GM18868 (cell line): ENCODE data around the gene CHRNA4.

ENCODE experiments used
- ATAC-seq: cut with Tn5 transposase; IDR thresholded peaks from one replicate; pipeline ENCODE4 v1.9.1; 2021; ENCODE audit warnings: mild to moderate bottlenecking, moderate library complexity; ENCODE audit not compliant: unreplicated experiment

The CHRNA4 gene

DNA sequence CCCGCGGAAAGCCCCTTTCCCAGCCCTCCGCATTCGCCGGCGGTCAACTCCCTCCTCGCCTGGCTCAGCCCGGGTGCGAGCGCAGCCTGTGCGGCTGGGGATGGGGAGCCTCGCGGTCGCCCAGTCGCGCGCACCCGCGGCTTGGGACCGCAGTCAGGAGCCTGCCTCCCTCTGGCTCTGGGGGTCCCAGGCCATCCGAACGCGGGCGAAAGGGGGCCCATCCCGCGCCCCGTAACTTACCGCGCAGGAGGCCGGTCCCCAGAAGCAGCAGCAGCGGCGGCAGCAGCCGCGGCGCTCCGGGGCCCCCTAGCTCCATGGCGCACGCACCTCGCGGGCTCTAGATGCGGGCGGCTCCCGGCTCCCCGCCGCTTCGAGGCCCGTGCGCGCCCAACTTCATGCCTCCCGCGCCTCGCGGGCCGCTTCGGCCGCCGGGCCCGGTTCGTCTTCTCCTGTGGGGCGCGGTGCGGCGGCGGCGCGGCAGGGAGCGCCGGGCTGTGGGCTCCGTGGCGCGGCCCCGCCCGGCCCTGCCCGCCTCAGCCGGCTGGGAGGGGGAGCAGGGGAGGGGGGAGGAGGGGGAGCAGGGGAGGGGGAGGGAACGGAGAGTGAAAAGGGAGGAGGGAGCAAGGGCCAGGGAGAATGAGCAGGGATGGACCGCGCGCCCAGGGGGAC lies at the start of gene CHRNA4:
TSS of gene CHRNA4 (minus strand) at position 500 of the 669 bp plus-strand sequence. CDS start at position 316, 184 bp downstream.
- no peak for ATAC-seq

DNA sequence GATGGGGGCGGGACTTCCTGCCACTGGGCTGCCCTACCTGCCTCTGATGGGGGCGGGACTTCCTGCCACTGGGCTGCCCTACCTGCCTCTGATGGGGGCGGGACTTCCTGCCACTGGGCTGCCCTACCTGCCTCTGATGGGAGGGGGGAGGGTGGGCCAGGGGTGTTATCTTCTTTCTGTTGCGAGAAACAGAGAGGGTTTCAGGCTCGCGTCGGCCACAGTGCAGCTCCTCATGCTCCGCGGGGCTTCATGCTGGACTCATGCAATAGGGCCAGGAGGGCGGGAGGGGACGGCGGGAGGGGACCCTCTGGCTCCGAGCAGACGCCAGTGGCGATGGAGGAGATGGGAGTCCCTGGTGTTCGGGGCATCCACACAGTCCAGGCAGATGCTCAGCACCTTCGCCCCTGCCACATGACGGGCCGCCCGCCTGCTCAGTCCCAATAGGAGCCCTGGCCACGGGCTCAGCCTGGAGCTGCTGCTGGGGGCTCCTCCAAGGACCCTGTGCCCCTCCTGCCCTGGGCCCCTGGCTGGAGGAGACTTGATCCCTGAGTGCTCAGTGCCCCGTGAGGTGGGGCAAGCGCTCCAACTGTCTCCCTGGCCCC lies 48.8 kb upstream of the CHRNA4 start:
- no peak for ATAC-seq

DNA sequence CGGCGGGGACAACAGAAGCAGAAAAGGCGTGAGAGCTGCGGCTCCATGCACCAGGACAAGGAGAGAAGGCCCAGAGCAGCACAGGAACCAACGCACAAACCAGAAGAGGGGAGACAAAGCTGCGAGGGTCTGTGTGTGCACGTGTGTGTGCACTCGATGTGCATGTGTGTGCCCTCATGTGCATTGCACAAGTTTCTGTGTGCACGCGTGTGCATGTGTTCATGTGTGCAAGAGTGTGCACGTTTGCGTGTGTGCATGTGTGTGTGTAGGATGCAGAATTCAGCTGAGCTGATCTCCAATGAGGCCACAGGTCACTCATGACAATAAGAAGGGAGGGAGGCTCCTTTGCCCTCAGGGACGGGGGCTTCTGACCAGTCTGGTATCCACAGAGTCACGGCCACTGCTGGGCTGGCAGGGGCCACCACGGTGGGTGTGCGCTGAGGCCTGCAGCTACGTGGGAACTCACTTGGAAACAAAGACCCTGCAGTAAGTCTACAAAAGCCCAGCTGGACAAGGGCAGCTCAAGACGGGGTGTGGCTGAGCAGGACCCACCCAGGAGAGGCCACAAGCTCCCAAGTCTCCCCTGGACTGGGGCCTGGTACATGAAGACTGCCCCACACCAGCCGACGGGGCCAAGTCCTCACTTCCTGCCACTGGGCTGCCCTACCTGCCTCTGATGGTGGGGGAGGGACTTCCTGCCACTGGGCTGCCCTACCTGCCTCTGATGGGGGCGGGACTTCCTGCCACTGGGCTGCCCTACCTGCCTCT lies 48.1 kb upstream of the CHRNA4 start:
- no peak for ATAC-seq

DNA sequence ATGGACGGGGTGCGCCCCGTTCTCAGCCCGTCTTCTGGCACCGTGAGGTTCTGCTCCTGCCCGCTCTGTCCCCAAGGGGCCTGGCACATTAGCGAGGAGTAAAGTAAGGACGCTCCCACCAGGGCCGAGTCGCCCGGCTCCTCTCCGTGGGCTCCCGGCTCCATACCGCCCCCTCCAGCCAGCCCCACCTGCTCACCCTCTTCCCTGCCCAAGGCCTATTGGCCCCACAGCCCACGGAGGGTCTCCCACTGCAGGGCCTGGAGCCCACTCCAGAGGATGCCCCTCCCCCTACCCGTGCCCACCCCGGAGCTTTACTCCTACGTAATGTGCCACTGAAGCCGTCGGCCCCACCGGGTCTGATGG lies 47.5 kb upstream of the CHRNA4 start:
- ATAC-seq: no peak

DNA sequence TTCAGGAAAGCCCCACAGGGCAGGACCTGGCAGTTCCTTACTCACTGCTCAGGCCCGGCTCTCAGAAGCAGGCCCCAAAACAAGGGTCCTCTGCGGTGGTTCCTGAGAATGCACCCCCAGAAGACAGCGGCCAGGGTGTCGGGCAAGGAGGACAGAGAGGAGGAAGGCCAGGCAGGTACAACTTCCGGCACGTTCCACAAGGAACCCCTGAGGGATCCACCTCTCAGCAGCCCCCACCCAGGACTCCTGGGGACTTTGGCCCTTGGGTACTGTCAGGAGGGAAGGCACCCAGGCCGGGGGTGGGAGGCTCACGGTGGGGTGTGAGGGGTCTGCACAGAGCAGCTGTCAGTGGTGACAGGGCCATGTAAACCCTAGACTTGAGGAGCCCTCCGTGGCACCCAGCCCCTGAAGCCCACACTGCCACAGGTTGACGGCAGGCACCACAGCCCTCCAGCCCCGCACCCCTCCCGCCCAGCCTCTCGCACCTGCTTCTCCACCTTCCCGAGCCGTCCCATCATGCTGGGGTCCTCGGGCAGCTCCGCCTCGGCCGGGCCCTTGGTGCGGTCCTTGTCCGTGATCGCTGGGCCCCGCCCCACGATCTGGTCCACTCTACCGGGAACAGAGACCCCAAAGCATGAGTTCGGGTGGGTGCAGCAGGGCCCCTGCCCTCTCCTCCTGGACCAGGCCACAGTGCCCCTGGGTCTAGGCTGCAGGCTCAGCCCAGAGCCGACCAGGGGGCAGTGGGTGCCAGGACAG lies 47.0 kb upstream of the CHRNA4 start:
- no peak for ATAC-seq

DNA sequence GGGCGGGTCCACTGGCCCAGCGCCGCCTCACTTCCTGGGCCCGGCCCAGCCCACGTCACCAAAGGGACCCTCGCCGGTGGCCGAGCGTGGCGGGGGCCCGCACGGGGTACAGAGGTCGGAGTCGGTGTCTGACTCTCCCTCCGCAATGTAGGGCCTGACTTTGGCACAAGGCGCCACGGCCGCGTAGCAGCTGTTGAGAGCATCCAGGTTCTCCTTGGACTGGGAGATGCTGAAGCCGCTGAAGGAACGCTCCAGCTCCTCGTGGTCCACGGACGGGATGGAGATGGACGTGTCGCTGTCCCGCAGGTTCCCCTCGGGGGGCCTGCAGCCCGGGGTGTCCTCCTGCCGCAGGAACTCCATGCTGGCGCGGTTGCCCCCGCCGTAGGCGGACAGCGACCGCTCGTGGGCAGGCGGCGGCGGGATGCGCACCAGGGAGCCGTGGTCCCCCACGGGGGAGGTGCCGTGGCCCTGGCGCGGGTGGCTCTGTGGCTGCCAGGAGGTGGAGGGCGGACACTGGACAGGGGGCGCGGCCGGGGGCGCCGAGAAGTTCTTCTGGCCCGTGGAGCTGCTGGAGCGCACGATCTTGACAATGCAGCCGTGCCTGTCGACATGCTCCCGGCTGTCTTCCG lies 45.6 kb upstream of the CHRNA4 start:
- no peak for ATAC-seq

DNA sequence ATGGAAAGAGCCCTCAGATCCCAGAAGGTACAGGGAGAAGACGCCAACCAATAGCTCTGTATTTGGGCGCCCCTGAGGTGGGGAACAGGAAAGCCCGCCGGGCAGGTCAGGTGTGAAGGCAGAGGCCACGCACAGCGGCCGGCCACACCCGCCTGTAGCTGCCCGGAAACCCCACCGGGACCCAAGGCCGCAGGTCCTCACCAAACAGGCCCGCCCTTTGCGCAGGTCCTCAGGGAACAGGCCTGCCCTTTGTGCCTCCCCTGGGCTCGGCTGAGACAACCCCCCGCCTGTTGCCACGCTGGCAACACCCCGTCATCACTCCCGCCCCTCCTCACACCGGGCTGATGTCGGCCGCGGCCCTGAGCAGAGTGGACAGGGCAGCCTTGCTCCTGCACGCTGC lies 44.9 kb upstream of the CHRNA4 start:
- no peak for ATAC-seq

DNA sequence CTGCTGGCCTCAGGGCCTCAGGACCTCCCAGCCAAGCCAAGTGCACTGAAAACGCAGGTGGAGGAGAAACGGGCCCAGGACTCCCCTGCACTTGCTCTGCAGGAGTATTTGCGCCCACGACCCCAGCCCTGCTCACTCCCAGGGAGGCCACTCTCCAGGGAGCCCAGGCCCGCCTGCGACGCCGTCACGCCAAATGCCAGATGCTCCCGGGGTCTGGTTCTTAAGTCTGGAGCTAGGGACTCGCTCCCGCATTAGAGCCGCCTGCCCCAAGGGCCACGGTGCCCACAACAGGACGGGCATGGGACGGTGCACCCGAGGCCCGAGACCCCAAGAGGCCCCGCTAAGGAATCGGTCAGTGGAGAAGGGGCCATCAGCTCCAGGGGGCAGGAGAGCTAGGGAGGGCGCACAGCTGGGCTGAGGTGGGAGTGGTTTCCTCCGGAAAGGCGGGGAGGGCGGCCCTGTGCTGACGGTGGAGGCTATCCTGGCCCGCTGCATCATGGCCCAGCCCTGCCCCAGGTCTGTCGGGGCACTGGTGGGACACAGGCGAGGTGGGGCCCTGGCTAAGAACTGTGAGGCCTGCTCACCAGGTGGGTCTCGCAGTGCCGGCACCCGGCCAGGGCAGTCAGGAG lies 44.1 kb upstream of the CHRNA4 start:
- no peak for ATAC-seq

DNA sequence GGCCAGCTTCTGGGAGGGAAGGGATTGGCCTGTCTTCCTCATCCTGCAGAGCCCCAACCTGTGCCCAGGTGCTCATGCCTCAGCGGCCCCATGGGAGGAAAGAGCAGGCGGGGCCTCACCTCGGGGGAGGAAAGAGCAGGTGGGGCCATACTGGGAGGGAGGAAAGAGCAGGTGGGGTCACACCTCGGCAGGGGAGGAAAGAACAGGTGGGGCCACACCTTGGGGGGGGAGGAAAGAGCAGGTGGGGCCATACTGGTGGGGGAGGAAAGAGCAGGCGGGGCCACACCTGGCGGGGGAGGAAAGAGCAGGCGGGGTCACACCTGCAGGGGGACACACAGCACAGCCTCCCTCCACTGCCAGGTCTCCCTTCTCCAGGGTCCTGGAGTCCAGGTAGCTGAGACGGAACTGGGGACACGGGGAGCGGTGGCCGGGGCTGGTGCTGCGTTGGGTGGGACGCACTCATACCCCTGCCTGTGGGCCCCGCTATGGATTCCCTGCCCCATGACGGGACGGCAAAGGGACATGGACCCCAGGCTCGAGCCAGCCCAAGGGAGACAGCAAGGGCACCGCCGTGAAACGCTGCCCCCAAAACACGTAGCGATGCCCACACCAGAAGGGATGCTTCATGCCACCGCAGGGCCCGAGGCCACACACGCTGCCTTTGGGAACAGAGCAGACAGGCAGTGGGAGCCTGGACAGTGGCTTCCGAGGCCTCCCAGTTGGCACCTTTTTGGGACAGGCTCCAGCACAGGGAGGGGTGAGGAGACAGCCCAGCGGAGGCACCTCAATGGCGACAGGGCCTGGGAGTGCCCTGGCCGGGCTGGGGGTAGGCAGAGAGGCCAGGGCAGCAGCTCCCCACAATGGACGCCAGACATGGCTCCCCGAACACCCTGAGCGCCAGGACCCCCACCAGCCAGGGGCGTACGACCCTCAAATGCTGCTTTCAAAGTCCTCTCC lies 43.3 kb upstream of the CHRNA4 start:
- ATAC-seq: no peak

DNA sequence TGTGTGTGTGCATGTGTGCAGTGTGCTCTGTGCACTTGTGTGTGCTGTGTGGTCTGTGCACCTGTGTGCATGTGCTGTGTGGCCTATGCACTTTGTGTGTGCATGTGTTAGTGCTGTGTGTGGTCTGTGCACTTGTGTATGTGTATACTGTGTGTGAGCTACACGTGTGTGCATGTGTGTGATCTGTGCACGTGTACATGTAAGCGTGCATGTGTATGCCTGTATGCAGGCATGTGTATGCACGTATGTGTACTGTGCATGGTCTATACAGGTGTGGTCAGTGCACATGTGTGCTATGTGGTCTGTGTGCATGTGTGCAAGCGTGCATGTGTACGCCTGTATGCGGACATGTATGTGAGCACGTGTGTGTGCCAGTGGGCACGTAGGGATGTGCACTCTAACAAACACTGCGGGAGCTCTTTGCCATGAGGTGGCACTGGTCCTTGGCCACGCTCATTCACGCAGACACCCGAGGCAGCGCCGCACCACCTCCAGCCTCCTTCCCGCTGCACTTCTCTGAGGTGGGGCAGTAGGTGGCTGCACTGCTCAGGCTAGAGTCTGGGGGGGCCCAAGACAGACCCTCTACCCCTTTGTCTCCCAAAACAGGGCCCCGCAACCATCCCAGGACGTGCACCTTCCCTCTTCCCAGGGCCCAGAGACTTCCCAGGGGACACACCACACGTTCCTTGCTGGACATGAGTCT lies 42.4 kb upstream of the CHRNA4 start:
- ATAC-seq: no peak

DNA sequence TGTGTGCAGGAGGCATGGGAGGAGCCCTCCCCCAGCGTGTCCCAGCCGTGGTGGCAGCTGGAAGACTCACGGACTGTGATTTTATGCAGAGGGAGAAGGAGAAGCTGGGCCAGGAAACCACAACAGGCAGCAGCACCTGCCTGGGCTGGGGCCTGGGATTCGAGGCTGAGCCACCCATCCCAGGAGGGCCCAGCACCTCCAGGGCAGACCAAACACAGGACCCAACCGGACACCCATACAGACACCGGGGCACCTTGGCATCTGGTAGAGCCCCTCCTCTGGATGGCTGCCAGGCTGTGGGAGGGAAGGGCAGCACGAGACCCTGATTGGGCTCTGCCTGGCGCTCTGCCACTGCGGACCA lies 41.7 kb upstream of the CHRNA4 start:
- no peak for ATAC-seq

DNA sequence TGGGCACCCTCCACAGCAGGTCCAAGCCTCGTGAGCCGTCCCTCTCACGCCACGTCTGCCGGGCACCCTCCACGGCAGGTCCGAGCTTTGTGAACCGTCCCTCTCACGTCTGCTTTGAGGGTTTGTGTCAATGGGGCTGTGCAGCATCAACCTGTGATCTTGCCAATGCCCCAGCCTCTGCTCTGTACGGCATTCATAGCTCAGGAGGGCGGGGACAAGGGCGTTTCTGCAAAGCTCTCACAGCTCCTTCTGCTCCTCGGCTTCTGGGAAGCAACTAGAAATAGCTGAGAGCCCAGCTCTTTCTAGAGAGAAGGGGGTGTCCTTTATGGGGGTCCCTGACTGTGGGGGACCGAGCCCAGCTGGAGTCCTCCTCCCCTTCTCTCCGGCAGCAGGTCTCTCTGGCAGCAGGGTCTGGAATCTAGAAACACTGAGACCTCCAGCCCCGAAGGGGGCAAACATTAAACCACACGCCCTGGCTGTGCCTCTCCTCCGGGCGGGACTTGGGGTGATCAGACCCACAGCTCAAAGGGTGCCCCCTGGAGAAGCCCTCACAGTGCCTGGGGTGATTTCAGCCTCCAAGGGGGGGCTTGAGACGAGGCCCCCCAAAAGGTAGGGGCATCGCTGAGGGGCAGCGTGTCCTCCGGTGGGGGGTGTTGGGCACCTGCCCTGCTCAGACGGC lies 41.2 kb upstream of the CHRNA4 start:
- no peak for ATAC-seq

DNA sequence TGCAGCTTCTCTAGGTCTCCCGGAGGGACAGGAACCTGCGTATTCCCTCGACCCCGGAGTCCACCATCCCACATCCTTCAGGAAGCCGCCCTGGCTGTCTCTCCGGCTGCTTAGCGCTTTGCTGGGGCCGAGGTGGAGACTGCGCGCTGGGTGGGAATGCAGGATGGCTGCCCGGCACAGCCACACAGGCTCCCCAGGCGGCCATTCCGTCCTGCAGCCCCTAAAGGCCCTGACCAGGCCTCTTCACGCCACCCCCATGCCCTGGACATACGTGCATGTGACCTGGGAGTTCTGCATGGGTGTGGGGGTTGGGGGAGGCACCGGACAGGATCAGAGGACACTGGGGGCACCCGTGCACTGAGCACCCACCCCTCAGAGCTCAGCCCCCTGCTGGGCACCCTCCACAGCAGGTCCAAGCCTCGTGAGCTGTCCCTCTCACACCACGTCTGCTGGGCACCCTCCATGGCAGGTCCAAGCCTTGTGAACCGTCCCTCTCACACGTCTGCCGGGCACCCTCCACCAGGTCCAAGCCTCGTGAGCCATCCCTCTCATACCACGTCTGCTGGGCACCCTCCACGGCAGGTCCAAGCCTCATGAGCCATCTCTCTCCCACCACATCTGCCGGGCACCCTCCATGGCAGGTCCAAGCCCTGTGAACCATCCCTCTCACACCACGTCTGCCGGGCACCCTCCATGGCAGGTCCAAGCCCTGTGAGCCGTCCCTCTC lies 40.4 kb upstream of the CHRNA4 start:
- no peak for ATAC-seq

DNA sequence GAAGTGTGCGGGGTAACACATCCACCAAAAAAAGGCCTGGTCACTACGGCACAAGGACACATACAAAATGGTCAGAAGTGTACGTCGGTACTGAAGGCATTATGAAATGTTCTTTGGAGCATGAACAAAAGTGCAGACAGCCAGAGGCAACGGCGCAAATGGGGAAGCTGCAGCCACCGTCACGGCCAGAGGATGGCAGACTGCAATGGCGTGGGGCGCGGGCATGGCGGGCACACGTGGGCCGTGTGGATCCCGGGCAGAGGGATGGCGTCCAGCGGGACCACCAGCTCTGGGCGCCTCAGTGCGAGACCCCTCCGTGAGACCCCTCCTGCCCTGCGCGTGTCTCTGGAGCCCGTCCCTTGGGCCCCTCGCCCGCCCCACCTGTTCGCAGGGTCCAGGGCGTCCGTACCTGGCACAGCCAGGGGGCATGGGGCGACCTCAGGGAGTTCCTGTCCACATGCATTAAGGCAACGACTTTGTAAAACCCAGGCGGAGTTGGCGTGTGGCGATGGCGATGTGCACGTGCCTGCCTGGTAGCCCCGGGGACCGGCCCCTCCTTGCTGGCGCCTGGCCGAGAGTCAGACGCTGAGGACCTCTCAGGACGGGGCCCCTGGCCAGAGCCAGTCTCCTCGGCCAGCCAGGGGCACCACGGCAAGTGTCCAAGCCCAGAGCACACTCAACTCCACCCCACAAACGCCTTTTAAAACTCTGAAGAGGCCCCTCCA lies 39.5 kb upstream of the CHRNA4 start:
- ATAC-seq: no peak

DNA sequence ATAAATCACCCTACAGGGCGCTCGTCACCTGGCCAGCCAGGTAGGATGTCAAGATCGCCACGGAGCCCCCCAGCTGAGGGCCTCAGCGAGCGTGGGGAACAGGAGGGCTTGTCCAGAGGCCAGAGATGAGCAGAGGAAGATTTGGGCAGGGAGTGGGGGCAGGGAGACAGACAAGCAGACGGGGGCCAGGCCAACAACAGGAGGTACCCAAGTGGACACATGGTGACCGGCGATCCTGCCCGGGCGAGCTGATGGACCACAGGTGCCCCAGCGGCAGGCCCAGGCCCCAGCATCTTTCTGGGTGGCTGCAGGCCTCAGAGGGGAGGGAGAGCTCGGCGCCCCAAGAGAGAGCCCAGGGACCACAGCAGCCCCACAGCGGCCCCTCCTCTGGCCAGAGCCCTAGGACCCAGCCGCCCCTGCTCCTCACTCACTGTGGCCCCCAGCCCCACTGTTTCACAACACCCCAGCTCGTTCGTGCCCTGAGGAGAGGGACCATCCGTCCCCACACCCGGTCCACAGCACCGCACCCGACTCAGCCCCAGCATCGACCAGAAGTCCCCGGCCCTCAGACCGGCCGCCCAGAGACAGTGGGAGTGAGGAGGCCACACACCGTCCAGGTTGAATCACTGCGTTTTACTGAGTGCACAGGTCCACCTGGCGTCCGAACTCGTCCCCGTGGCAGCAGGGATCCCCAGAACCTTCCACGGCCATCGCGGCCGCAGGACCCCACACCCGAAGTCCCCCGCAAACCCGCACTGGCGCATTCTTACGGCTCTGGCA lies 38.6 kb upstream of the CHRNA4 start:
- no peak for ATAC-seq
